ENCODE results near the gene ASAP2.

ASAP2 gene

GRCh38 chr2:9319338-9319715 lies 112.7 kb downstream of the ASAP2 start:
- DNase-seq (ENCODE audit: low read depth in 2 of 2), result no peak

GRCh38 chr2:9322576-9322975 lies 116.0 kb downstream of the ASAP2 start:
- DNase-seq (ENCODE audit: low read depth in 2 of 2), result no peak

GRCh38 chr2:9325428-9325827 lies 118.8 kb downstream of the ASAP2 start:
- DNase-seq (ENCODE audit: low read depth in 2 of 2), result no peak

GRCh38 chr2:9326975-9327374 lies 120.4 kb downstream of the ASAP2 start:
- DNase-seq (ENCODE audit: low read depth in 2 of 2), result no peak

GRCh38 chr2:9327873-9328352 lies 121.3 kb downstream of the ASAP2 start:
- DNase-seq (ENCODE audit: low read depth in 2 of 2), result no peak

GRCh38 chr2:9328931-9329330 lies 122.3 kb downstream of the ASAP2 start:
- DNase-seq (ENCODE audit: low read depth in 2 of 2), result no peak

- no peak for DNase-seq (ENCODE audit: low read depth in 2 of 2)
Measured at GRCh38 chr2:9329497-9329896, 122.9 kb downstream of the ASAP2 start.

- no peak for DNase-seq (ENCODE audit: low read depth in 2 of 2)
Measured at GRCh38 chr2:9330612-9331270, 124.1 kb downstream of the ASAP2 start.

- no peak for DNase-seq (ENCODE audit: low read depth in 2 of 2)
Measured at GRCh38 chr2:9331704-9332103, 125.1 kb downstream of the ASAP2 start.

GRCh38 chr2:9332136-9332852 lies 125.7 kb downstream of the ASAP2 start:
- no peak for DNase-seq (ENCODE audit: low read depth in 2 of 2)

GRCh38 chr2:9332853-9333245 lies 126.2 kb downstream of the ASAP2 start:
- DNase-seq (ENCODE audit: low read depth in 2 of 2), result no peak

GRCh38 chr2:9333591-9334171 lies 127.1 kb downstream of the ASAP2 start:
- DNase-seq (ENCODE audit: low read depth in 2 of 2), result no peak

- no peak for DNase-seq (ENCODE audit: low read depth in 2 of 2)
Measured at GRCh38 chr2:9334761-9335160, 128.1 kb downstream of the ASAP2 start.

GRCh38 chr2:9335322-9335832 lies 128.8 kb downstream of the ASAP2 start:
- no peak for DNase-seq (ENCODE audit: low read depth in 2 of 2)

GRCh38 chr2:9336241-9336575 lies 129.6 kb downstream of the ASAP2 start:
- DNase-seq (ENCODE audit: low read depth in 2 of 2), result no peak

- DNase-seq (ENCODE audit: low read depth in 2 of 2), result no peak
Measured at GRCh38 chr2:9336576-9337314, 130.1 kb downstream of the ASAP2 start.

- DNase-seq (ENCODE audit: low read depth in 2 of 2), result no peak
Measured at GRCh38 chr2:9337901-9338300, 131.3 kb downstream of the ASAP2 start.

- no peak for DNase-seq (ENCODE audit: low read depth in 2 of 2)
Measured at GRCh38 chr2:9341337-9341887, 134.8 kb downstream of the ASAP2 start.

GRCh38 chr2:9342659-9343058 lies 136.0 kb downstream of the ASAP2 start:
- no peak for DNase-seq (ENCODE audit: low read depth in 2 of 2)

- no peak for DNase-seq (ENCODE audit: low read depth in 2 of 2)
Measured at GRCh38 chr2:9343524-9343923, 136.9 kb downstream of the ASAP2 start.

GRCh38 chr2:9344434-9344833 lies 137.8 kb downstream of the ASAP2 start:
- no peak for DNase-seq (ENCODE audit: low read depth in 2 of 2)

- no peak for DNase-seq (ENCODE audit: low read depth in 2 of 2)
Measured at GRCh38 chr2:9345343-9345742, 138.7 kb downstream of the ASAP2 start.
